DMS 273 (cell line): ENCODE measurements around the gene DLST.

Source experiments
- DNase-seq: peaks from one replicate; lab custom pipeline; 2025; ENCODE audit not compliant: unreplicated experiment; lab: John Stamatoyannopoulos, UW

The DLST gene

DNA sequence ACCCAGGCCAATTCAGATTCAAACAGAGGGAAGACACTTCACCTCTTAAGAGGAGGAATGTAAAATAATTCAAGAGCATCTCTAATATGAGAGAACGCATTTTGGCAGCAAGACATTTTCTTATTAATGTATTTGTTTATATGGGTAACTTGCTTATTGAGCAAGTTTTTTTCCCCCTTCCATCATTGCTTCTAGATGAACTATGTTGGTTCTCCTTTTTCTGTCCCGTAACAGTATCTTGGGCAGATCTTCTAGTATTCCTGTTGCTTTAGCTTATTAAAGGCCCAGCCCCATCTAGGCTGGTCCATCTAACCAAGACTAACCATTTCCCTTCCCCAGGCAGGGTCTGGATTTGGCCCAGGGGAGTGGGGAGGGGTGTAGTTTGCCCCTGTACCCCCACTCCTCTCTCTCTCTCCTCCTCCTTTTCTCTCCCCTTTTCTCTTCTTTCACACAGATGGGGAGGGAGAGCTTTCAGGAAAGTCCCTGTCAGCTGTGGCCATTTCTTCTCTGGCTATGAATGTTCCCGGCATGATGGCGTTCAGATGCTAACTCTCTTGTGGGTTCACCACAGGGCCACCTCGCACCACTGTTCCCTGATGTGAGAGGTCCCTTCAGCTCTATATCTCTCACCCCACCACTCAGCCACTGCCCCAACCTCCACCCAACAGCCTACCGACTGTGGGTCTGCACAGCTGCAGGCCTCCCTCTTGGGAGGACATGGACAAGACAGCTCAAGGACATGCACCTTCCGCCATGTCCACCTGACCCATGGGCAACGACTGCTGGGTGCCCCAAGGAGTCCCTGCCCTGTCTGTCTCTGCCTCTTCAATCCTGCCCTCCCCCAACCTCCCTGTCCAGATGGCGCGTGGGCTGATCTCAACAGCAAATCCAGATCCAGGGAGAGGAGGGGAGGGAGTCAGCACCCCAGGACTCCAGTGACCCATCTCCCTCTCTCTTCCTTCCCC lies 57.1 kb downstream of the DLST start:
- DNase-seq, result peak; percentile 85

GRCh38 chr14:74940956-74941565 lies 59.3 kb downstream of the DLST start:
- no peak for DNase-seq

- DNase-seq, result peak; percentile 36
Observed at GRCh38 chr14:74941676-74942097, 60.0 kb downstream of the DLST start.

GRCh38 chr14:74942181-74942580 lies 60.5 kb downstream of the DLST start:
- no peak for DNase-seq

DNA sequence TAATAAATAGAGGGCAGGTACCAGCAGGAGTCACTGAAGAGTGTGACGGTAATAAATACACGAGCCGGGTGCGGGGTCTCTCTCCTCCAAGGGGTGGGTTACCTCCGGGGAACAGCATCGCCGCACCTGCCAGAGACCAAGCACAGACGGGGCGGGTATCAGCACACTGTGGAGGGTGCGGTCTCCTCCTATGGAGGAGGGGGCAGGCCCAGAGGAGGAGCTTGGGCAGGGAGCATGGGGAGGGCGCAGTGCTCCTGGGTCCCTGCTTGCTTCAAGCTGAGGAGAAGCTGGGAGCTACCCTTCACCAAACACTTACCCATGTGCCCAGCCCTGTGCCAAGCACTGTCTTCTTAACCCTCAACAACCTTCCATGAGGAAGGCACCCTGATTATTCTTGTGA lies 60.9 kb downstream of the DLST start:
- DNase-seq, result no peak

- peak; percentile 67 for DNase-seq
Observed at GRCh38 chr14:74945261-74945851, 63.6 kb downstream of the DLST start.

DNA sequence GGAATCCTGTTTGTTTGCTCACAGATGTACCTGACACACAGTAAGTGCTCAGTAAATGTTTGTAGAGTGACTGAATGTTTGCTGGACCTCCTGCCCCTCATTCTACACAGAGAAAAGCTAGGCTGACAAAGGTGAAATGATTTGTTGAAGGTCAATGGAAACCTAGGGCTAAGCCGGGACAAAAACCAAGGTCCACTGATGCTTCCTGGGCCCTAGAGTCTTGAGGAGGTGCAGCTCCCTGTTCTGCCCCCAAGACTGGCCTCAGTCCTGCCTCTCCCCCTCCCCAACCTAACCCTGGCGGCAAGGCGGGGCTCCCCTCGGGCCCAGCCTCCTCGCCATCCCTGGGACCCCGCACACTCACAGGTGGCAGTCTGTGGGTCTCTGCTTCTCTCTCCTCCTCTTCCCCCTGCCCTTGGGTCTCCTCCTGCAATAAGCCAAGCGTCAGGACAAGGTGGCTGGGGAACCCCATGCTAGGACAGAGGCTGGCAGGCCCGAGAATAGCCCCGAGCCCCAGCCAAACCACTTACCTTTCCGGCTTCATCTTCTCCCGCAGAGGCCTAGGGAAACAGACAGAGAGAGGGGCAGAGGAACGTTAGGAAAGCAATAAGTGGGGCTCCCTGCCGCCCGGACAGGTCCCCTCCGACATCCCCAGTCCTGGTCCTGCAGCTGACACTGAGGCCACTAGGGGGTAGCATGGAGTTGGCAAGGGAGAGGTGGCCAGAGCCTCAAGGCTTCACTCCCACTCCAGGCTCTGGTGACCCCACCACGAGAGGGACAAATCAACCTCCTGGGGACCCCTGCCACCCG lies 64.3 kb downstream of the DLST start:
- DNase-seq, result peak; percentile 89

DNA sequence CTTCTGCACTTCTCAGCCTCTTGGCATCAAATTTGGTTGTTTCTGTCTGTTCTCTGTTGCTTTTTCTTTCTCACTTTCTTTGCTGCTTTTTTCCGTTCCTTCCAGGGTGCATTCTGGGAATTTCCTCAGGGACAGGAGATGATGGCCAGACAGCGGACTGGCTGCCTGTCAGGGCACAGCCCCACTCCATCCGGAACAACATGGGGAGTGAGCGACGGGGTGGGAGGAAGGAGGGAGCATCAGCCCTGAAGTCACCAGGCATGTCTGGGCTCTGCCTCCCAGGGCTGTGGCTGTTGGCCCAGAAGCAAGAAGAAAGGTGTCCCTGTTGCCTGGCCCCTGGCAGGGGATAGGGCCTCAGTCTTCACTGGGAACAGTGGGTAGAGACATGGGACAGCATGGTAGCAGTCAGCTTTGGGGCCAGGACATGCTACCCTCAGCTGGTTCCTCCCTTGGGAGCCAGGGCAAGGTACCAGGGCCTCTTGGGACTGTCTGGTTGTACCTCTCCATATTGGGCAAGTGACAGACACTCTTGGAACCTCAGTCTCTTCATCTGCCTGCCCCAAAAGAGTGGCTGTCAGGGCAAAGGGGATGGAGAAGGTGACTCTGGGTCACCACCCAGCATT lies 65.1 kb downstream of the DLST start:
- DNase-seq, result no peak

- no peak for DNase-seq
Observed at GRCh38 chr14:74947353-74948227, 65.9 kb downstream of the DLST start.

- DNase-seq, result no peak
Observed at GRCh38 chr14:74948228-74949175, 66.8 kb downstream of the DLST start.

- DNase-seq, result no peak
Observed at GRCh38 chr14:74949191-74949601, 67.5 kb downstream of the DLST start.

DNA sequence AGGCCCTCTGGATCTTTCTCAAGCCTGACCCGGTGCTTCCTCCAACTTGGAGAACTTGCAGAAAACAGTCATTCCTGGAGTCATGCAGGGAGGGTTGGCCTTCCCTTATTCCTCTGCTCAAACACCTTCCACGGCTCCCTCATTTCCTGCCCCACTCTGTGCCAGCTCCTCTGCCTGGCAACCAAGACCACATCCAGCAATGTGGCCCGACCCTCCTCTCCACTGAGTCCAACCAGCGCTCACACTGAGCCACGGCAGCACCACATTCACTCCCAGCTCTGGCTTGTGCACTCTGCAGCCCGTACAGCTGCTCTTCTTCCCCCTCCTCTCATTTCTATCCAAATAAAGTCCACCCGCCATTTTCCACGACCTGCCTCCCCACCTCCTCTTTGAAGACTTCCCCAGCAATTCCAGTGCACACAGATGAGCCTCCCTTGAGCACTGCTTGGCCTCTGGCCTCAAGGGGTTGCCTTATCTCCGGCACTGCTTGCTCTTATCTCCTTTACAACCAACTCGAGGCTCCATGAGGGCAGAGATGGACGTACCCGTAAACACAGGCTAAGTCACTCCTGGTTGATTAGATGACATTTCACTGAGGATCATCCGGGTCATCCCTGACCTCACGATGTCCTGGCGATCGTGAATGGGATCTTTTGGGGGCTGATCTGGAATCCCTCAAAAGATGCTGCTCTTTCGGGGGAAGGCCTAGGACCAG lies 68.3 kb downstream of the DLST start:
- no peak for DNase-seq

- DNase-seq, result no peak
Observed at GRCh38 chr14:74950795-74951442, 69.2 kb downstream of the DLST start.

DNA sequence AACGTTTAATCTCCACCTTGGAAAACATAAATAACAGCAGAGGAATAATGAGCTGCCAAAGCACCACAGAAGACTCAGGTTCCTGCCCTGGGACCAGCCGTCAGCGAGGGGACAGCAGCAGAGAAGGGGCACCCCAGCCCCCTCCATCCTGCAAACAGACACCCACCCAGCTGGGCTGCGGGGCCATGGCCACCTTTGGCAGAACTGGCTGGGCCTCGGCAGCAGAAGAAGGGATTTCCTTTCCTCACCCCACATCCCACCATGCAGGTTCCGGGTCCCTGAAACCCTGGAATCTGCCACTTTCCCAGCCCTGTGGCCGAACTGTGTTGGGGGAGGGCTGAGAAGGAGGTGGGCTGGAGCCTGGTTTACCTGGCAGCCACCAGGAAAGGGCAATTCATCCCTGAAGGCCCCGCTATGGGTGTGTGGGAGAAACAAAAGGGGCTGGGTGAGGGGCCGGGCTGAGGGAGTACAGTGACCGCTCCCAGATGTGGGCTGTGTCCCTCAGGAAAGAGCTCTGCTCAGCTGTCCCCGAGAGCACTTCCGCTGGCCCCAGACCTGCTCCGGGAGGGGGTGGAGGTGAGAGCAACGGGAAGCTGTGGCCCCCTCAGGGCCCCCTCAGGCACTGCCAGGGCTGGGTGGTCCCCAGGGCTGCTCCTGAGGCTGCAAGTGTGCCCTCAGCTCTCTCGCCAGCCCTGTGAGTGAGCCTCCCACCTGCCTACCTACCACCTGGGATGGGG lies 69.9 kb downstream of the DLST start:
- DNase-seq, result no peak

GRCh38 chr14:74952180-74952665 lies 70.5 kb downstream of the DLST start:
- no peak for DNase-seq

GRCh38 chr14:74952697-74953484 lies 71.2 kb downstream of the DLST start:
- DNase-seq, result peak; percentile 96
